HEK293T (cell line): ENCODE data around the gene P2RX2.

Experiments used
- CTCF ChIA-PET: fragments of 350-600 bp; formaldehyde crosslinking; extraction: SDS; loops from one replicate; lab custom pipeline; 2021; ENCODE audit warnings: antibody characterized with exemption, inconsistent platforms; lab: Yijun Ruan, JAX
- POLR2A ChIA-PET: fragments of 350-600 bp; formaldehyde crosslinking; extraction: SDS; loops from one replicate; lab custom pipeline; 2020; ENCODE audit warnings: antibody characterized with exemption, inconsistent platforms; lab: Yijun Ruan, JAX
- DNase-seq: peaks from one replicate; pipeline ENCODE4 v3.0.0; 2012; ENCODE audit warnings: mixed read lengths; ENCODE audit errors: extremely low spot score
- ARNT ChIP-seq: fragments of 450-650 bp; IDR thresholded peaks from 2 replicates; pipeline ENCODE4 v1.6.1; 2017; ENCODE audit warnings: mild to moderate bottlenecking
- BHLHE40 ChIP-seq: fragments of 450-650 bp; IDR thresholded peaks from 2 replicates; pipeline ENCODE4 v1.6.1; 2016; ENCODE audit warnings: mild to moderate bottlenecking, moderate library complexity, borderline replicate concordance
- CTBP1 ChIP-seq: fragments of 450-650 bp; IDR thresholded peaks from 2 replicates; pipeline ENCODE4 v1.6.1; 2016; ENCODE audit warnings: borderline replicate concordance
- ELF4 ChIP-seq: fragments of 450-650 bp; IDR thresholded peaks from 2 replicates; pipeline ENCODE4 v1.6.1; 2017; ENCODE audit warnings: antibody characterized with exemption
- FOXA1 ChIP-seq: fragments of 450-650 bp; IDR thresholded peaks from 2 replicates; pipeline ENCODE4 v1.6.1; 2016; ENCODE audit warnings: mild to moderate bottlenecking
- FOXK2 ChIP-seq: fragments of 450-650 bp; IDR thresholded peaks from 2 replicates; pipeline ENCODE4 v1.6.1; 2016; ENCODE audit warnings: mild to moderate bottlenecking
- FOXM1 ChIP-seq: fragments of 450-650 bp; IDR thresholded peaks from 2 replicates; pipeline ENCODE4 v1.6.1; 2017; ENCODE audit warnings: mild to moderate bottlenecking, borderline replicate concordance
- HDGF ChIP-seq: fragments of 450-650 bp; IDR thresholded peaks from 2 replicates; pipeline ENCODE4 v1.6.1; 2017; ENCODE audit warnings: antibody characterized with exemption, borderline replicate concordance
- L3MBTL2 ChIP-seq: fragments of 450-650 bp; conservative IDR thresholded peaks from 2 replicates; pipeline ENCODE4 v1.6.1; 2016; ENCODE audit warnings: mild to moderate bottlenecking
- LEF1 ChIP-seq: fragments of 450-650 bp; IDR thresholded peaks from 2 replicates; pipeline ENCODE4 v1.6.1; 2017; ENCODE audit warnings: mild to moderate bottlenecking, borderline replicate concordance
- NFRKB ChIP-seq: fragments of 450-650 bp; IDR thresholded peaks from 2 replicates; pipeline ENCODE4 v1.6.1; 2016; ENCODE audit warnings: mild to moderate bottlenecking, moderate library complexity
- SP1 ChIP-seq: fragments of 450-650 bp; IDR thresholded peaks from 2 replicates; pipeline ENCODE4 v1.6.1; 2017
- SUZ12 ChIP-seq: fragments of 450-650 bp; IDR thresholded peaks from 2 replicates; pipeline ENCODE4 v1.6.1; 2016; ENCODE audit warnings: mild to moderate bottlenecking
- TARDBP ChIP-seq: fragments of 450-650 bp; IDR thresholded peaks from 2 replicates; pipeline ENCODE4 v1.6.1; 2016
- ZNF384 ChIP-seq: fragments of 450-650 bp; IDR thresholded peaks from 2 replicates; pipeline ENCODE4 v1.6.1; 2016
- TF ChIP-seq, protein P1 (sequence below): fragments of 450-650 bp; IDR thresholded peaks from 2 replicates; pipeline ENCODE4 v1.6.1; 2016

Gene P2RX2

DNA sequence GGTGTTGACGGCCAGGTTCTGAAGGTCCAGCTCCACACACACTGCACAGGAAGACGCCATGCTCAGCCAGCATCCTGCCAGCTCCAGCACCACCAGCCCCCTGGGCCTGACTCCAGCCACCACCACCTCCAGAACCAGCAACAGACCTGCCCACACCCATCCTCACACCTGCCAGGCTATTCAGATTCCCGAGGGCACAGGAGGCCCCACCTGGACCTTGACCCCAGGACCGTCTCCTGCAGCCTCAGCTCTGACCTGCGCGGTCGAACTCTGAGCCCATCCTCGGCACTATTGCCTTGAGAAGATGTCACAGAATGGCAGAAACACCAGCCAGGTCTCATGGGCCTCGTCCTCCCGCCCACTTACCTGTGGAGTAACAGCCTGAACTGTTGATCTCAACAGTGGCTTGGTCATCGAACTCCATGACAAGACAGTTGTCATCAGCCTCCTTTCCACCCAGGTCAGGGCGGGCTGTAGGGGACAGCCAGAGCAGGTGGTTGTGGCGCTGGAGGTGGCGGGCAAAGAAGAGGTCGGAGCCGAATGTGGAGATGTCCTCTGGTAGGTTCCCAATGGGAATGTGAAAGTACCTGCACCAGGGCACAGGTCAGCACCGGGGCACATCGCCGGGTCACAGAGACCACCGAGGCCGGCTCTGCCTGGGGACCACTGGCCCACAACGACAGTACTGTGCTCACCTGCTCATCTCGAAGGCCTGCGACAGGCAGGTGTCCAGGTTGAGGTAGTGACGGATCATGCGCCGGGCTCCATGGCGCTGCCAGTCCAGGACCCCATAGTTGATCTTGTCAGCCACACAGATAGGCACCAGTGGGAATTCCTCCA, 23.5 kb downstream of the P2RX2 start:
- no peak for DNase-seq
- TF ChIP-seq ARNT (no peak), CTBP1 (no peak), HDGF (no peak), L3MBTL2 (no peak), SP1 (no peak), NFRKB (no peak), FOXM1 (no peak), ZNF384 (no peak), BHLHE40 (no peak), FOXA1 (no peak), TARDBP (no peak), LEF1 (no peak), FOXK2 (no peak), SUZ12 (no peak), ELF4 (no peak)
- TF ChIP-seq, protein P1, sequence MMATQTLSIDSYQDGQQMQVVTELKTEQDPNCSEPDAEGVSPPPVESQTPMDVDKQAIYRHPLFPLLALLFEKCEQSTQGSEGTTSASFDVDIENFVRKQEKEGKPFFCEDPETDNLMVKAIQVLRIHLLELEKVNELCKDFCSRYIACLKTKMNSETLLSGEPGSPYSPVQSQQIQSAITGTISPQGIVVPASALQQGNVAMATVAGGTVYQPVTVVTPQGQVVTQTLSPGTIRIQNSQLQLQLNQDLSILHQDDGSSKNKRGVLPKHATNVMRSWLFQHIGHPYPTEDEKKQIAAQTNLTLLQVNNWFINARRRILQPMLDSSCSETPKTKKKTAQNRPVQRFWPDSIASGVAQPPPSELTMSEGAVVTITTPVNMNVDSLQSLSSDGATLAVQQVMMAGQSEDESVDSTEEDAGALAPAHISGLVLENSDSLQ, result no peak
- ChIA-PET POLR2A (no interaction called here), CTCF (no interaction called here)

DNA sequence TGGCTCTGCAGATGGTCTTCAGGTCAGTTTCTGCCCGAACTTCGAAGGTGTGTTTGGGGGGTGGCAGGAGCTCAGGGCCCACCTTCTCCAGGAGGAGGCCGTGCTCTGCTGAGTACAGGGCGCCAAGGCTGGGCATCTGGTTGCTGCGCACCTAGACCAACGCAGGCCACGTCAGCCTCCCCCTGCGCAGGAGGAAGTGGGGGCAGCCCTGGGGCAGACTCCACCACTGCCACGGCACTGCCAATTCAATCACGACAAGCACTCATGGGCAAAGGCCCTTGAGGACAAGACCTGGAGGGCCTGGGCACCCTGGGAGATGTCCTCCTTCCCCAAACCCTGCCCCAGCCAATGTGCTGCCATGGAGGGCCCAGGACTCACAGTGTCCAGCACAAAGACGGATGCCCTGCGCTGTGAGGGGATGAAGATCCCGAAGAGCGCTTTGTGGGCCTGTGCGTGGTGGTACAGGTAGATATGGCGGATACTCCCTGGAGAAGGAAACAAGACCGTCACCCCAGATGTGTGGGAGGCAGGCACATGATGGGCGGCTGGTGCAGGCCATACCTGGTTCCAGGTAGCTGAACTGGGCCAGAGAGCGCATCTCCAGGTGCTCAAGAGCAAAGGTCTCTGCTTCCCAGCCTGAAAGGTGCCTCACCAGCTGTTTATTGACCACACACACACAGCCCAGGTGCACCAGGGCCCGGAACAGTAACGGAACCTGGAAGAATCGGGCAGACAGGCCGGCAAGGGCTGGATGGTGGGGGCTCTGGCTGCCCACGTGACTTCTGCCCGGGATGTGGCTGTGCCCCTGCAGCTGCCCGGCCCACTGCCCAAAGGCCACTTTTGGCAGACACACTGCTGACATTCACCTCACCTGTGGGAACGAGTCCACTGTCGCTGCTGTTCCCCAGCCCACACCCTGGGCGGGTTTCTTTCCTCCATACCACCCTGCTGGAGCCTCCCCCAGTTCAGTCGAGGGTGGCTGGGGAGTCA, 24.6 kb downstream of the P2RX2 start:
- DNase-seq, result no peak
- POLR2A ChIA-PET, result no interaction called here
- TF ChIP-seq, protein P1, result no peak
- TF ChIP-seq BHLHE40 (no peak), SUZ12 (no peak), FOXM1 (no peak), SP1 (no peak), TARDBP (no peak), ELF4 (no peak), L3MBTL2 (no peak), FOXA1 (no peak), HDGF (no peak)
- CTCF ChIA-PET, result no interaction called here

- DNase-seq, result no peak
- POLR2A ChIA-PET, result no interaction called here
- CTCF ChIA-PET, result no interaction called here
- TF ChIP-seq FOXM1, result no peak
- TF ChIP-seq, protein P1, result no peak
- no peak for TF ChIP-seq ARNT
These were observed 28.3 kb downstream of the P2RX2 start for GRCh38 chr12:132646850-132647249.

GRCh38 chr12:132647858-132648257, 29.3 kb downstream of the P2RX2 start:
- DNase-seq, result no peak
- ChIA-PET POLR2A (no interaction called here), CTCF (interaction anchor here (1.5 kb wide), 1 partner anchor 9 kb away, joined by 4 read pairs; no protein-coding TSS in a partner anchor)
- TF ChIP-seq SP1 (no peak), BHLHE40 (no peak), FOXK2 (no peak), NFRKB (no peak), CTBP1 (no peak), TARDBP (no peak)

DNA sequence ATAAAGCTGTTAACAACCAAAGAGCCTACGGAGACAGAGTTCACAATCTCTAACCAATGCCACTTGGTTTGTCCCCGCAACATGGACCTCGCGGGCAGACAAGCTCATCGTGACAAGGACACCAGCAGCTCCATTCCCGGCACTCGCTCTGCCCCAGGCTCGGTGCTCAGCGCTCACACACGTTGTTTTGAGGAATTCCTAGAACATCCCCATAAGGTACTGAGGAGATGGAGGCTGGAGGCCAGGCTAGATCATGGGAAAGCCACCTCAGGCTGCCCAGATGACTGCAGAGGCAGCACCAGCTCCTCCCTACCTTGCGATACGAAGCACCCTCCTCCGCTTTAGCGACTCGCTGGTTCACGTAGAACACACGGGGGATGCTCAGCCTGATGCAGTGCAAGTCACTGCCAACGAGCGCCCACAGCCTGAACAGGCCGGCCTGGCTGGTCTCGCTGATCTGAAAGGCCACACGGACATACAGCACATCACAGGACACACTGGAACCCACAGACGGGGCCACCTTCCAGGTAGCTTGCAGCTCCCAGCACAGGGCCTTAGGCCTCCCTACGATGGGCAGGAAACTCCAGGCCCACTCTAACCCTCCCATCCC, 30.1 kb downstream of the P2RX2 start:
- ChIA-PET CTCF (interaction anchor here (1.5 kb wide), 1 partner anchor 10 kb away, joined by 4 read pairs; no protein-coding TSS in a partner anchor), POLR2A (no interaction called here)
- TF ChIP-seq L3MBTL2 (no peak), SUZ12 (no peak), FOXA1 (no peak), FOXM1 (no peak), TARDBP (no peak), ELF4 (no peak), HDGF (no peak), ZNF384 (no peak), LEF1 (no peak), SP1 (no peak), ARNT (no peak), CTBP1 (no peak), BHLHE40 (no peak), FOXK2 (no peak)
- no peak for DNase-seq
